ENCODE measurements around the gene PLCD3.
A peak's percentile ranks its signal among the peaks of the same experiment; 100 is the strongest.

PLCD3 gene

GRCh38 chr17:45092911-45093430 lies 39.3 kb downstream of the PLCD3 start:
- TF ChIP-seq CTCF (IDR thresholded peaks at IDR 0.05; ENCODE audit: low read depth, low read length, missing control alignments), result no peak
- peak; percentile 94 for DNase-seq (ENCODE audit: extremely low read depth, low read depth)
- H3K4me3 ChIP-seq (replicated peaks; ENCODE audit: low read depth, low read length), result no peak overlapping the region

GRCh38 chr17:45091778-45092425 lies 40.4 kb downstream of the PLCD3 start:
- no peak for TF ChIP-seq CTCF (IDR thresholded peaks at IDR 0.05; ENCODE audit: low read depth, low read length, missing control alignments)
- H3K4me3 ChIP-seq (replicated peaks; ENCODE audit: low read depth, low read length), result no peak overlapping the region
- DNase-seq (ENCODE audit: extremely low read depth, low read depth), result no peak

- TF ChIP-seq CTCF (IDR thresholded peaks at IDR 0.05; ENCODE audit: low read depth, low read length, missing control alignments), result no peak
- H3K4me3 ChIP-seq (replicated peaks; ENCODE audit: low read depth, low read length), result no peak overlapping the region
- DNase-seq (ENCODE audit: extremely low read depth, low read depth), result no peak
These were observed 41.6 kb downstream of the PLCD3 start for GRCh38 chr17:45090711-45091110.

GRCh38 chr17:45088741-45089140 lies 43.6 kb downstream of the PLCD3 start:
- TF ChIP-seq CTCF (IDR thresholded peaks at IDR 0.05; ENCODE audit: low read depth, low read length, missing control alignments), result no peak
- DNase-seq (ENCODE audit: extremely low read depth, low read depth), result no peak
- H3K4me3 ChIP-seq (replicated peaks; ENCODE audit: low read depth, low read length), result no peak overlapping the region

- TF ChIP-seq CTCF (IDR thresholded peaks at IDR 0.05; ENCODE audit: low read depth, low read length, missing control alignments), result no peak
- H3K4me3 ChIP-seq (replicated peaks; ENCODE audit: low read depth, low read length), result no peak overlapping the region
- DNase-seq (ENCODE audit: extremely low read depth, low read depth), result no peak
These were observed 44.3 kb downstream of the PLCD3 start for GRCh38 chr17:45087978-45088377.

GRCh38 chr17:45087504-45087975 lies 44.8 kb downstream of the PLCD3 start:
- TF ChIP-seq CTCF (IDR thresholded peaks at IDR 0.05; ENCODE audit: low read depth, low read length, missing control alignments), result no peak
- H3K4me3 ChIP-seq (replicated peaks; ENCODE audit: low read depth, low read length), result no peak overlapping the region
- DNase-seq (ENCODE audit: extremely low read depth, low read depth), result no peak

Measured in HFF-Myc (cell line).